GM21723 (cell line): ENCODE measurements around the gene HLA-DPB1.

ENCODE experiments used
- ATAC-seq: cut with Tn5 transposase; IDR thresholded peaks from one replicate; pipeline ENCODE4 v1.9.1; 2021; ENCODE audit warnings: mild to moderate bottlenecking, moderate library complexity; ENCODE audit not compliant: unreplicated experiment

Gene HLA-DPB1

GRCh38 chr6:33070909-33071308 lies 4.9 kb upstream of the HLA-DPB1 start:
- no peak for ATAC-seq

GRCh38 chr6:33071569-33071968 lies 4.2 kb upstream of the HLA-DPB1 start:
- no peak for ATAC-seq

- no peak for ATAC-seq
These were observed 3.2 kb upstream of the HLA-DPB1 start for GRCh38 chr6:33072508-33073100.

GRCh38 chr6:33073431-33073871 lies 2.3 kb upstream of the HLA-DPB1 start, which contains the start of gene HLA-DPA1:
HLA-DPA1 (minus strand) TSS chr6:33073649.
- ATAC-seq = no peak

GRCh38 chr6:33075208-33075567 lies 602 bp upstream of the HLA-DPB1 start:
- peak; percentile 11 for ATAC-seq

- no peak for ATAC-seq
These were observed 680 bp downstream of the HLA-DPB1 start for GRCh38 chr6:33076406-33076934.

- ATAC-seq = no peak
These were observed 2.1 kb downstream of the HLA-DPB1 start for GRCh38 chr6:33077908-33078307.

- no peak for ATAC-seq
These were observed 2.7 kb downstream of the HLA-DPB1 start for GRCh38 chr6:33078442-33078841.

- ATAC-seq = no peak
These were observed 3.2 kb downstream of the HLA-DPB1 start for GRCh38 chr6:33078919-33079521.

- ATAC-seq = no peak
These were observed 3.8 kb downstream of the HLA-DPB1 start for GRCh38 chr6:33079580-33079979.

- ATAC-seq = no peak
These were observed 4.6 kb downstream of the HLA-DPB1 start for GRCh38 chr6:33080127-33081089.

GRCh38 chr6:33081098-33081824 lies 5.5 kb downstream of the HLA-DPB1 start:
- ATAC-seq = no peak

- ATAC-seq = no peak
These were observed 6.9 kb downstream of the HLA-DPB1 start for GRCh38 chr6:33082702-33083101.

GRCh38 chr6:33085627-33086026 lies 9.8 kb downstream of the HLA-DPB1 start:
- no peak for ATAC-seq

GRCh38 chr6:33088258-33088930 lies 12.6 kb downstream of the HLA-DPB1 start:
- no peak for ATAC-seq

GRCh38 chr6:33088931-33089620 lies 13.3 kb downstream of the HLA-DPB1 start:
- no peak for ATAC-seq

- no peak for ATAC-seq
These were observed 16.2 kb downstream of the HLA-DPB1 start for GRCh38 chr6:33091957-33092356.

GRCh38 chr6:33092385-33092784 lies 16.6 kb downstream of the HLA-DPB1 start:
- ATAC-seq = no peak

- no peak for ATAC-seq
These were observed 18.1 kb downstream of the HLA-DPB1 start for GRCh38 chr6:33093855-33094254.

- no peak for ATAC-seq
These were observed 19.9 kb downstream of the HLA-DPB1 start for GRCh38 chr6:33095681-33096080.
